Astrocyte (in vitro differentiated cells and primary cell): Measurements from ENCODE around the gene CTXND1.
A peak's percentile ranks its signal among the peaks of the same experiment; 100 is the strongest.

Source experiments
- CTCF ChIP-seq: IDR thresholded peaks from 2 replicates; pipeline ENCODE4 v1.5.1; 2011; ENCODE audit warnings: low read depth, mild to moderate bottlenecking, inconsistent platforms, low read length, moderate library complexity; ENCODE audit not compliant: insufficient read depth
- EZH2 ChIP-seq: IDR thresholded peaks from 2 replicates; pipeline ENCODE4 v1.6.1; 2012; ENCODE audit warnings: mild to moderate bottlenecking, low read length, inconsistent platforms; ENCODE audit not compliant: insufficient read depth

GRCh38 chr15:80251428-80252120 lies 439 bp downstream of the CTXND1 start:
- TF ChIP-seq EZH2 (peak; percentile 98), CTCF (no peak)
